Gastroesophageal sphincter (tissue), 3 donors: ENCODE data around the gene RTN4RL1.
A peak's percentile ranks its signal among the peaks of the same experiment; 100 is the strongest.

ENCODE experiments used
- EP300 ChIP-seq: sonication (generic); formaldehyde crosslinking; IDR thresholded peaks from one replicate; pipeline ENCODE4 v1.6.1; 2017; ENCODE audit warnings: antibody characterized with exemption, mild to moderate bottlenecking
- POLR2A ChIP-seq, 2 donors: fragments of 450-650 bp; IDR thresholded peaks; one replicate each; pipeline ENCODE4 v1.6.1; 2017; ENCODE audit warnings: antibody characterized with exemption in 2 of 2, mild to moderate bottlenecking in 2 of 2, moderate library complexity in 1 of 2
- POLR2AphosphoS5 ChIP-seq: sonication (generic); formaldehyde crosslinking; IDR thresholded peaks from one replicate; pipeline ENCODE4 v1.6.1; 2017; ENCODE audit warnings: antibody characterized with exemption
- TF ChIP-seq, protein P1 (sequence below), 4 experiments: fragments of 200-600 bp in 2 of 4; fragments of 450-650 bp in 2 of 4; sonication (generic) in 1 of 4; IDR thresholded peaks; one replicate each; pipeline ENCODE4 v1.5.1; 2017 to 2019; ENCODE audit warnings: antibody characterized with exemption in 4 of 4, mild to moderate bottlenecking in 2 of 4, moderate library complexity in 2 of 4

DNA sequence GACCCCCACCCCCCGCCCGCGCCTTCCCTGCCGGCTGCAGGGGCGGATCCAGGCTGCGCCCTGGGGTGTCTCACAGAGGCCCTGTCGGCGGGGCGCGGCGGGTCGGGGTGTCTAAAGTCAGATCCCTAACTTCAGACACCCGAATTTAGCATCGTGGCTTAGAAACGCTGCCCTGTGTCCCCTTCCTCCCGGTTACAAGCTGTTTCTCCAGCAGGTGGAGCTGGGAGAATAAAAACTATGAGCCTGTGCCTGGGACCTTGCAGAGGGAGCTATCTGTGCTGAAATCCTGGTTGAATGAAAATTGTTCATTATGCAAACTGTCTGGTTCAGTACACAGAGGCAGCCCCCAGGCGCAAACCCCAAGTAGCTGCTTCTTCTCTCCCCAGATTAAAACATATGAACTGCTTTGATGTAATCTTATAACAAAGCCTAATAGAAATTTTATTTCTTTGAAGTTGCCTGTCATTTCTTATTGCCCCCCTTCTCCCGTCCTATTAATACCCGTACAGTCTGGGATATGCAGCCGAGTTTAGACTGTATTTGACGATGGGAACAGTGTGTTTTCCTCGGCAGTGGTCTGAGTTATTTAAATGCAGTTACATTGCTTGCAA lies 116.3 kb downstream of the RTN4RL1 start:
- TF ChIP-seq, protein P1, sequence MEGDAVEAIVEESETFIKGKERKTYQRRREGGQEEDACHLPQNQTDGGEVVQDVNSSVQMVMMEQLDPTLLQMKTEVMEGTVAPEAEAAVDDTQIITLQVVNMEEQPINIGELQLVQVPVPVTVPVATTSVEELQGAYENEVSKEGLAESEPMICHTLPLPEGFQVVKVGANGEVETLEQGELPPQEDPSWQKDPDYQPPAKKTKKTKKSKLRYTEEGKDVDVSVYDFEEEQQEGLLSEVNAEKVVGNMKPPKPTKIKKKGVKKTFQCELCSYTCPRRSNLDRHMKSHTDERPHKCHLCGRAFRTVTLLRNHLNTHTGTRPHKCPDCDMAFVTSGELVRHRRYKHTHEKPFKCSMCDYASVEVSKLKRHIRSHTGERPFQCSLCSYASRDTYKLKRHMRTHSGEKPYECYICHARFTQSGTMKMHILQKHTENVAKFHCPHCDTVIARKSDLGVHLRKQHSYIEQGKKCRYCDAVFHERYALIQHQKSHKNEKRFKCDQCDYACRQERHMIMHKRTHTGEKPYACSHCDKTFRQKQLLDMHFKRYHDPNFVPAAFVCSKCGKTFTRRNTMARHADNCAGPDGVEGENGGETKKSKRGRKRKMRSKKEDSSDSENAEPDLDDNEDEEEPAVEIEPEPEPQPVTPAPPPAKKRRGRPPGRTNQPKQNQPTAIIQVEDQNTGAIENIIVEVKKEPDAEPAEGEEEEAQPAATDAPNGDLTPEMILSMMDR (IDR thresholded peaks at IDR 0.05): peak in 3 of 4 experiments; percentile 77 to 79 (median 78)
- TF ChIP-seq POLR2A (IDR thresholded peaks at IDR 0.05): no peak
- no peak for TF ChIP-seq POLR2AphosphoS5
- no peak for TF ChIP-seq EP300
